ENCODE results near the gene TMCO5A.

GRCh38 chr15:37995461-37996347 is 61.3 kb downstream of the TMCO5A start:
- no peak for TF ChIP-seq EP300 (IDR thresholded peaks at IDR 0.05)
- no peak for TF ChIP-seq POLR2A (IDR thresholded peaks at IDR 0.05)
